ENCODE data around the gene PIGM. TPM values are rescaled to one million over a fixed set of nuclear protein-coding genes. Genes with fewer than 3 reads are reported as not detected.

PIGM gene
- total and polyA plus RNA-seq, 2 of the 13 experiments (the other 11 are each of a cell fraction or from before 2014, with no cell fraction given), result 3.4 to 4.6 TPM

GRCh38 chr1:160031365-160032164 is at the start of gene PIGM (continued):
- TF ChIP-seq REL (CRISPR knock-in tag; conservative IDR thresholded peaks at IDR 0.05) (no peak; the same call in 1 of the 2 replicates), ZFP90 (CRISPR knock-in tag; IDR thresholded peaks at IDR 0.05; ENCODE audit: borderline replicate concordance) (peak; percentile 73), ELF1 (CRISPR knock-in tag; IDR thresholded peaks at IDR 0.05) (peak; percentile 92), SRSF1 (optimal IDR thresholded peaks at IDR 0.05; ENCODE audit: low read depth, low read length) (peak; percentile 46), SCMH1 (CRISPR knock-in tag; IDR thresholded peaks at IDR 0.05; ENCODE audit: borderline replicate concordance) (no peak), IKZF5 (CRISPR knock-in tag; IDR thresholded peaks at IDR 0.05) (peak; percentile 26), NCOA1 (CRISPR knock-in tag; IDR thresholded peaks at IDR 0.05) (no peak), THAP11 (CRISPR knock-in tag; IDR thresholded peaks at IDR 0.05) (peak; percentile 91), ZNF556 (CRISPR knock-in tag; IDR thresholded peaks at IDR 0.05; ENCODE audit: borderline replicate concordance) (no peak; the same call in none of the 2 replicates), SNAPC5 (CRISPR knock-in tag; IDR thresholded peaks at IDR 0.05; ENCODE audit: borderline replicate concordance) (no peak), KDM6A (CRISPR knock-in tag; IDR thresholded peaks at IDR 0.05; ENCODE audit: low read depth) (no peak), SUZ12 (IDR thresholded peaks at IDR 0.05; ENCODE audit: low read depth, low read length) (no peak), SP5 (CRISPR knock-in tag; IDR thresholded peaks at IDR 0.05; ENCODE audit: borderline replicate concordance, low read depth) (peak; percentile 49; the same call in 1 of the 2 replicates), DNMT3B (CRISPR knock-in tag; conservative IDR thresholded peaks at IDR 0.05) (no peak), NAIF1 (CRISPR knock-in tag; IDR thresholded peaks at IDR 0.05; ENCODE audit: borderline replicate concordance) (peak; percentile 45; the same call in 1 of the 2 replicates), KLF6 (CRISPR knock-in tag; IDR thresholded peaks at IDR 0.05) (no peak), ZNF543 (CRISPR knock-in tag; IDR thresholded peaks at IDR 0.05) (0 out of 2 replicates have a peak, but pooled peaks have one; percentile 25), SAP130 (CRISPR knock-in tag; IDR thresholded peaks at IDR 0.05; ENCODE audit: low read depth) (peak; percentile 92), SMYD3 (CRISPR knock-in tag; IDR thresholded peaks at IDR 0.05) (no peak), DZIP1 (CRISPR knock-in tag; IDR thresholded peaks at IDR 0.05) (no peak), RNF2 (conservative IDR thresholded peaks at IDR 0.05; ENCODE audit: low read depth) (peak; percentile 31; the same call in 1 of the 2 replicates), ZNF260 (CRISPR knock-in tag; IDR thresholded peaks at IDR 0.05; ENCODE audit: borderline replicate concordance, low read depth) (no peak), EZH2 (conservative IDR thresholded peaks at IDR 0.05; ENCODE audit: low read depth, low read length) (no peak), ZNF24 (IDR thresholded peaks at IDR 0.05) (no peak), ZSCAN31 (CRISPR knock-in tag; IDR thresholded peaks at IDR 0.05; ENCODE audit: low read depth) (no peak), KDM5B (CRISPR knock-in tag; IDR thresholded peaks at IDR 0.05; ENCODE audit: borderline replicate concordance) (peak; percentile 84; the same call in 1 of the 2 replicates), HNRNPL (IDR thresholded peaks at IDR 0.05; ENCODE audit: low read depth, low read length) (no peak), CENPT (CRISPR knock-in tag; IDR thresholded peaks at IDR 0.05; ENCODE audit: low read depth) (no peak)
